H1 (cell line): ENCODE data around the gene EML1.

Experiments
- ATF3 ChIP-seq: IDR thresholded peaks from 2 replicates; pipeline ENCODE4 v1.6.1; 2011; ENCODE audit warnings: low read depth, mild to moderate bottlenecking, low read length; ENCODE audit not compliant: insufficient read depth
- CEBPB ChIP-seq: IDR thresholded peaks from 2 replicates; pipeline ENCODE4 v1.6.1; 2012; ENCODE audit warnings: low read depth, low read length
- EP300 ChIP-seq, 2 experiments: IDR thresholded peaks; 1 replicate in 1 of 2; 2 replicates in 1 of 2; pipeline ENCODE4 v1.6.1; 2011 to 2012; ENCODE audit warnings: low read depth in 2 of 2, low read length in 2 of 2, mild to moderate bottlenecking in 2 of 2, borderline replicate concordance in 1 of 2, inconsistent platforms in 1 of 2, moderate library complexity in 1 of 2
- POLR2A ChIP-seq, 2 experiments: IDR thresholded peaks; 1 replicate in 1 of 2; 2 replicates in 1 of 2; pipeline ENCODE4 v1.6.1; 2011; ENCODE audit warnings: low read depth in 2 of 2, low read length in 2 of 2, mild to moderate bottlenecking in 2 of 2; ENCODE audit errors: control extremely low read depth in 1 of 2
- SIN3A ChIP-seq, 2 experiments: IDR thresholded peaks in 1 of 2; conservative IDR thresholded peaks in 1 of 2; 2 replicates each; pipeline ENCODE4 v1.6.1; 2011 to 2012; ENCODE audit warnings: low read length in 2 of 2, improper control_type of control experiment in 1 of 2, low read depth in 1 of 2, mild to moderate bottlenecking in 1 of 2
- TF ChIP-seq, protein P1 (sequence below), 3 experiments: IDR thresholded peaks; 1 replicate in 2 of 3; 2 replicates in 1 of 3; pipeline versions ENCODE4 v1.5.1 to v1.6.1; 2011; ENCODE audit warnings: low read length in 3 of 3, mild to moderate bottlenecking in 3 of 3, inconsistent platforms in 2 of 3, low read depth in 1 of 3, moderate library complexity in 1 of 3; ENCODE audit not compliant: insufficient read depth in 1 of 3; ENCODE audit errors: control extremely low read depth in 1 of 3
- TF ChIP-seq, protein P2 (sequence below): IDR thresholded peaks from 2 replicates; pipeline ENCODE4 v1.6.1; 2012; ENCODE audit warnings: inconsistent platforms

DNA sequence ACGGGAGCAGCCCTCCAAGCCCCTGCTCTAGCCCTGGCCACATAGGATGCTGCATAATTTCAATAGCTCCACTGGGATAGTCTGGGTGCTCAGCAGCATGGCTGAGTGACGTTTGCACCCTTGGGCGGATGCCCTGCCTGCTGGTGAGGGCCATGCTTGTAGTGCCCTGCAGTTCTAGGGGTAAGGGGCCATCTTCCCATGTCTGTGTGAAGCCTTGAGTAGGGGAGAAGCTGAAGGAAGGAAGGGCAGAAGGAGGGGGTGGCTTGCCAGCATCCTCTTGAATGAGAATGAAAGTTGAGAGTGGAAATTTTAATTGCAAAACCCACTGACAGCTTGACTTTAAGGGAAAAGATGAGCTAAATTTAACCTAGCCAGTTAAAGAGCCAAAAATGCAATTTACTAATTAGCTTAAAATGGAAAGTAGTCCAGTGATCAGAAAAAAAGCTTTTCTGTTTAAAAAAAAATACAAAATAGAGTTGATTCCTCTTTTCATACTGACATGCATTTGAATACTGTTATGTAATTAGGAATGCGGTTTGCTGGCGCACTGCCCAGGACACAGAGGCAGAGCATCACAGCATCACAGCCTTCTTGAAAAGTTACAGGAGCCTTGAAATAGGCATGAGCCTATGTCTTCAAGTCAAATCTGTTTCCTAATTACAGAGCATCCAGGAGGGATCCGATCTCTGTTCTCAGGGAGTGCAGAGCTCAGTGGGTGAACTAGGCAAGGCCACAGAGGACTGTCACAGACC is 18.5 kb upstream of the EML1 start:
- TF ChIP-seq SIN3A (conservative IDR thresholded peaks at IDR 0.05 in 1 of 2, IDR thresholded peaks at IDR 0.05 in 1 of 2; ENCODE audit: low read depth in 1 of 2, low read length in 2 of 2) (no peak), CEBPB (no peak), POLR2A (IDR thresholded peaks at IDR 0.05; ENCODE audit: control extremely low read depth in 1 of 2, low read depth in 2 of 2, low read length in 2 of 2) (no peak), ATF3 (no peak), EP300 (IDR thresholded peaks at IDR 0.05; ENCODE audit: borderline replicate concordance in 1 of 2, low read depth in 2 of 2, low read length in 2 of 2) (no peak)
- TF ChIP-seq, protein P1, sequence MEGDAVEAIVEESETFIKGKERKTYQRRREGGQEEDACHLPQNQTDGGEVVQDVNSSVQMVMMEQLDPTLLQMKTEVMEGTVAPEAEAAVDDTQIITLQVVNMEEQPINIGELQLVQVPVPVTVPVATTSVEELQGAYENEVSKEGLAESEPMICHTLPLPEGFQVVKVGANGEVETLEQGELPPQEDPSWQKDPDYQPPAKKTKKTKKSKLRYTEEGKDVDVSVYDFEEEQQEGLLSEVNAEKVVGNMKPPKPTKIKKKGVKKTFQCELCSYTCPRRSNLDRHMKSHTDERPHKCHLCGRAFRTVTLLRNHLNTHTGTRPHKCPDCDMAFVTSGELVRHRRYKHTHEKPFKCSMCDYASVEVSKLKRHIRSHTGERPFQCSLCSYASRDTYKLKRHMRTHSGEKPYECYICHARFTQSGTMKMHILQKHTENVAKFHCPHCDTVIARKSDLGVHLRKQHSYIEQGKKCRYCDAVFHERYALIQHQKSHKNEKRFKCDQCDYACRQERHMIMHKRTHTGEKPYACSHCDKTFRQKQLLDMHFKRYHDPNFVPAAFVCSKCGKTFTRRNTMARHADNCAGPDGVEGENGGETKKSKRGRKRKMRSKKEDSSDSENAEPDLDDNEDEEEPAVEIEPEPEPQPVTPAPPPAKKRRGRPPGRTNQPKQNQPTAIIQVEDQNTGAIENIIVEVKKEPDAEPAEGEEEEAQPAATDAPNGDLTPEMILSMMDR (IDR thresholded peaks at IDR 0.05; ENCODE audit: control extremely low read depth in 1 of 3, insufficient read depth in 1 of 3, low read depth in 1 of 3, low read length in 3 of 3) = no peak
- TF ChIP-seq, protein P2, sequence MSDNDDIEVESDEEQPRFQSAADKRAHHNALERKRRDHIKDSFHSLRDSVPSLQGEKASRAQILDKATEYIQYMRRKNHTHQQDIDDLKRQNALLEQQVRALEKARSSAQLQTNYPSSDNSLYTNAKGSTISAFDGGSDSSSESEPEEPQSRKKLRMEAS = no peak
